Uterus (tissue), 2 donors: ENCODE results near the gene SH2D3C.

ENCODE experiments used
- CTCF ChIP-seq, 4 experiments: fragments of 200-600 bp in 2 of 4; fragments of 450-650 bp in 2 of 4; sonication (generic) in 2 of 4; IDR thresholded peaks; one replicate each; pipeline ENCODE4 v1.5.1; 2016 to 2019; ENCODE audit warnings: antibody characterized with exemption in 4 of 4, mild to moderate bottlenecking in 2 of 4, moderate library complexity in 1 of 4
- POLR2A ChIP-seq, 2 donors: fragments of 450-650 bp; IDR thresholded peaks; one replicate each; pipeline ENCODE4 v1.6.1; 2016; ENCODE audit warnings: antibody characterized with exemption in 2 of 2, mild to moderate bottlenecking in 1 of 2, moderate library complexity in 1 of 2

GRCh38 chr9:127731938-127732337 lies 46.5 kb downstream of the SH2D3C start:
- TF ChIP-seq CTCF (IDR thresholded peaks at IDR 0.05) (no peak), POLR2A (IDR thresholded peaks at IDR 0.05) (no peak)
